NT2/D1 (cell line): ENCODE measurements around the gene CNR1.
A peak's percentile ranks its signal among the peaks of the same experiment; 100 is the strongest.
"Not testable (repeated sequence)": the region's sequence is repeated elsewhere in the genome, so short reads cannot be mapped to it uniquely, and the experiment has no call there.

Experiments
- DNase-seq: peaks from one replicate; pipeline ENCODE4 v3.0.0-alpha.2; 2011; ENCODE audit warnings: low read depth, low spot score
- H3K27me3 ChIP-seq: 2 replicates; pipeline ENCODE4 v1.6.0; 2011; ENCODE audit warnings: mild to moderate bottlenecking; ENCODE audit not compliant: insufficient read length, insufficient read depth
- H3K36me3 ChIP-seq: 2 replicates; pipeline ENCODE4 v1.6.1; 2011; ENCODE audit warnings: mild to moderate bottlenecking, low read length, mixed read lengths; ENCODE audit not compliant: insufficient read depth, insufficient read length
- H3K4me1 ChIP-seq: 2 replicates; pipeline ENCODE4 v1.5.1; 2011; ENCODE audit not compliant: insufficient read depth, insufficient read length
- H3K4me3 ChIP-seq: 2 replicates; pipeline ENCODE4 v1.5.1; 2011; ENCODE audit warnings: low read depth; ENCODE audit not compliant: insufficient read length
- H3K9ac ChIP-seq: 2 replicates; pipeline ENCODE4 v1.6.0; 2011; ENCODE audit warnings: low read depth; ENCODE audit not compliant: insufficient read length
- H3K9me3 ChIP-seq: 2 replicates; pipeline ENCODE4 v1.5.1; 2011; ENCODE audit warnings: mild to moderate bottlenecking, low read length; ENCODE audit not compliant: insufficient read depth
- SUZ12 ChIP-seq: IDR thresholded peaks from 2 replicates; pipeline ENCODE4 v1.6.1; 2011; ENCODE audit not compliant: insufficient read length, insufficient read depth; ENCODE audit errors: extremely low read depth
- YY1 ChIP-seq: IDR thresholded peaks from 2 replicates; pipeline ENCODE4 v1.6.1; 2011; ENCODE audit not compliant: insufficient read length, insufficient read depth
- ZNF274 ChIP-seq: IDR thresholded peaks from 2 replicates; pipeline ENCODE4 v1.6.1; 2011; ENCODE audit warnings: mild to moderate bottlenecking, low read depth, low read length

The CNR1 gene

GRCh38 chr6:88165844-88166492 lies at the start of gene CNR1:
TSS of gene CNR1 (minus strand) at chr6:88166347. CDS start at chr6:88145274, 21,073 bp downstream.
- H3K27me3 ChIP-seq, result peaks cover 61% of the 10 kb centered on the region
- peaks cover 1% of the 10 kb centered on the region for H3K4me1 ChIP-seq
- peak within 1 kb of the TSS; percentile 61 for H3K4me3 ChIP-seq
- TF ChIP-seq ZNF274, result no peak
- no peak for TF ChIP-seq YY1
- no peak for TF ChIP-seq SUZ12
- H3K36me3 ChIP-seq, result no peaks in the 10 kb centered on the region
- peak within 1 kb of the TSS; percentile 71 for H3K9ac ChIP-seq
- no peak for DNase-seq
- H3K9me3 ChIP-seq, result no peaks in the 10 kb centered on the region

GRCh38 chr6:88211446-88211845 lies 45.3 kb upstream of the CNR1 start:
- H3K27me3 ChIP-seq, result no peaks in the 10 kb centered on the region
- no peaks in the 10 kb centered on the region for H3K36me3 ChIP-seq
- no peak overlapping the region for H3K4me3 ChIP-seq
- no peak overlapping the region for H3K9ac ChIP-seq
- no peak for TF ChIP-seq SUZ12
- no peak for TF ChIP-seq YY1
- no peak for TF ChIP-seq ZNF274
- H3K9me3 ChIP-seq, result no peaks in the 10 kb centered on the region
- DNase-seq, result peak; percentile 6
- H3K4me1 ChIP-seq, result no peaks in the 10 kb centered on the region

DNA sequence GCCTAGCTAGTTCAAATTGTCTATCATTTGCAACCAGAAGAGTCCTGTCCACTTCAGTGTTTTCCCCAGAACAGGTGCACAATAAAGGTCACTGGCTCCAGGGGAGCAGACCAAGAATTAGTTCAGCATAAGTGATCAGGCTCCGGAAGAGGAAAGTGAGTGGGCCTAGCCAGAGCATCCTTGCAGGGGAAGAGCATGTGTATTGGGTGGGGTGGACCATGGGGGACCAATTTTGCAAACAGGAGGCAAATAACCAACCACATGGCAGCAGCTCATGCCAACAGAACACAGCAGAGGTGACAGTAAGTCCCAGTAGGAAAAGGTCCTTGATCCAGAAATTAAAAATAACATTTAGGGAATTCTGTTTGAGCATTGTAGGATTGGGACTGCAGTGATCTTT lies 43.2 kb upstream of the CNR1 start:
- H3K9ac ChIP-seq, result no peak overlapping the region
- DNase-seq, result no peak
- no peaks in the 10 kb centered on the region for H3K36me3 ChIP-seq
- no peak overlapping the region for H3K4me3 ChIP-seq
- no peaks in the 10 kb centered on the region for H3K9me3 ChIP-seq
- TF ChIP-seq ZNF274, result no peak
- no peak for TF ChIP-seq SUZ12
- no peak for TF ChIP-seq YY1
- H3K4me1 ChIP-seq, result no peaks in the 10 kb centered on the region
- H3K27me3 ChIP-seq, result no peaks in the 10 kb centered on the region

DNA sequence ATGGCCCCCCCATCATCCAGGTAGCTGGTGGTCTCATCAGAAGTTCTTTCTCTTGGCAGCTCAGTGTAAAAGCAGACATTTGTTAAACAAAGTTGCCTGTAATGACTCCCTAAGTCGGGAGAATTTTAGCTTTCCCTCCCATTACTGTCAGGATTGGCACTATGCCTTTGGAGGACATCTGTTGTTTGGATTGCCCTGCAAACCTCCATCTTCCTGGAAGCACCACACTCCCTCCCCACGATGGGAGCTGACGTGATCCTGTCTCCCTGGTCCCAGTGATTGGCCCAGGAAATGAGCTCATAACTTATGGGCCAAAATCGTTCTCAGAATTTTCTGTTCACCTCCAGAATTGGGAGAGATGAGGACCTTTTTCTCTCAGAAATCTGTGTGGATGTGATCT lies 42.6 kb upstream of the CNR1 start:
- no peak overlapping the region for H3K4me3 ChIP-seq
- no peak for TF ChIP-seq ZNF274
- no peak for TF ChIP-seq YY1
- TF ChIP-seq SUZ12, result no peak
- no peaks in the 10 kb centered on the region for H3K4me1 ChIP-seq
- no peaks in the 10 kb centered on the region for H3K9me3 ChIP-seq
- no peaks in the 10 kb centered on the region for H3K36me3 ChIP-seq
- no peak for DNase-seq
- H3K9ac ChIP-seq, result no peak overlapping the region
- H3K27me3 ChIP-seq, result no peaks in the 10 kb centered on the region

GRCh38 chr6:88201734-88202133 lies 35.6 kb upstream of the CNR1 start:
- not testable (repeated sequence) for H3K36me3 ChIP-seq, H3K9me3 ChIP-seq, H3K4me3 ChIP-seq, DNase-seq, H3K9ac ChIP-seq, H3K27me3 ChIP-seq, H3K4me1 ChIP-seq

- no peaks in the 10 kb centered on the region for H3K4me1 ChIP-seq
- H3K9me3 ChIP-seq, result peaks cover 11% of the 10 kb centered on the region; the same call in 1 of the 2 replicates
- DNase-seq, result no peak
- no peaks in the 10 kb centered on the region for H3K27me3 ChIP-seq
- H3K4me3 ChIP-seq, result no peak overlapping the region
- no peak for TF ChIP-seq YY1
- no peak for TF ChIP-seq ZNF274
- TF ChIP-seq SUZ12, result no peak
- no peaks in the 10 kb centered on the region for H3K36me3 ChIP-seq
- no peak overlapping the region for H3K9ac ChIP-seq
Observed at GRCh38 chr6:88184921-88185320, 18.8 kb upstream of the CNR1 start.

GRCh38 chr6:88183471-88183870 lies 17.3 kb upstream of the CNR1 start:
- Histone ChIP-seq H3K36me3 (no peaks in the 10 kb centered on the region), H3K9me3 (peaks cover 11% of the 10 kb centered on the region; the same call in 1 of the 2 replicates), H3K4me3 (no peak overlapping the region), H3K9ac (no peak overlapping the region), H3K27me3 (no peaks in the 10 kb centered on the region), H3K4me1 (no peaks in the 10 kb centered on the region)
- TF ChIP-seq YY1, result no peak
- DNase-seq, result no peak

GRCh38 chr6:88179692-88180091 lies 13.5 kb upstream of the CNR1 start:
- TF ChIP-seq ZNF274 (no peak), YY1 (no peak), SUZ12 (no peak)
- H3K9me3 ChIP-seq, result peaks cover 11% of the 10 kb centered on the region; the same call in 1 of the 2 replicates
- no peak overlapping the region for H3K9ac ChIP-seq
- no peaks in the 10 kb centered on the region for H3K27me3 ChIP-seq
- no peak for DNase-seq
- no peaks in the 10 kb centered on the region for H3K36me3 ChIP-seq
- no peak overlapping the region for H3K4me3 ChIP-seq
- H3K4me1 ChIP-seq, result no peaks in the 10 kb centered on the region
